GM19395 (cell line): ENCODE measurements around the gene RARA.

Experiments used
- ATAC-seq: cut with Tn5 transposase; IDR thresholded peaks from one replicate; pipeline ENCODE4 v1.9.1; 2021; ENCODE audit warnings: mild to moderate bottlenecking, moderate library complexity; ENCODE audit not compliant: unreplicated experiment

The RARA gene

DNA sequence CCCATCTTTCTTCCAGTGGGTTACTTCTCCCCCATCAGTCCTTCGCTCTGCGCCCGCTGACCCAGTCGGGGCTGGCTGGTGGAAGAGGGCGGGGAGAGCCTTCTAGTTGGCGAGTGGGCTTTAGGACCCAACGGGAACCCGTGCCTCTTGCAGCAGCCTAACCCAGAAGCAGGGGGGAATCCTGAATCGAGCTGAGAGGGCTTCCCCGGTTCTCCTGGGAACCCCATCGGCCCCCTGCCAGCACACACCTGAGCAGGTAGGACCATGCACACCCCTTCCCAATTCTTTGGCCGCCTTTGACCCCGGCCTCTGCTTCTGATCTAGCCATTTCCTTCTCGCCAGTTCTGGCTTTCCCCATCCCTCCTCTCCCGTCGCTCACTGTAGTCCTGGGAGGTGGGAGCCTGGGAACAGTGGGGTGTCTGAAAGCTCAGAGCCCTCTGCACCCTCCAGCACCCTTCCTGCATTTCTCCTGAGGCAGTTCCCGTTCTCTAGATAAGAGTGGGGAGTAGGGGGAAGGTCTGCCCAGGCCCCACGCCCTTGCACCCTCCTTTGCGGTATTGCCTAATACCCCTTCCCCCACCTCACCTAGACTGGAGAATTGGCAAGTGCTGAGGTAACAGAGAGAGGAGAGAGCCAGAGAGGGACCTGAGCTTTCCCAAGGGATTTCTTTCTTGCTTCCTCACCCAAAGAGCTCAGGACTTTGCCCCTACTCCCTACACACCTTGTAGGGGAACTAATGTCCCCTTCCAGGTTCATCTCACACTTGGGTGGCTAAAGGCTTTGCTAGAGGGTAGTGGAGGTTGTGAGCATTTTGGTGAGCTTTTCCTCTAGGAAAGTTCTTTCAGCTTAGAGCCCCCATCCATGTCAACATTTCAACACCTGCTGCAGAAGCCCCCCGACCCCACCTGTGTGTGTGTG is at the start of gene RARA:
Gene RARA (plus strand): TSS at position 150 of the 918 bp plus-strand sequence. CDS start 22,039 bp downstream, outside the sequence.
- no peak for ATAC-seq

DNA sequence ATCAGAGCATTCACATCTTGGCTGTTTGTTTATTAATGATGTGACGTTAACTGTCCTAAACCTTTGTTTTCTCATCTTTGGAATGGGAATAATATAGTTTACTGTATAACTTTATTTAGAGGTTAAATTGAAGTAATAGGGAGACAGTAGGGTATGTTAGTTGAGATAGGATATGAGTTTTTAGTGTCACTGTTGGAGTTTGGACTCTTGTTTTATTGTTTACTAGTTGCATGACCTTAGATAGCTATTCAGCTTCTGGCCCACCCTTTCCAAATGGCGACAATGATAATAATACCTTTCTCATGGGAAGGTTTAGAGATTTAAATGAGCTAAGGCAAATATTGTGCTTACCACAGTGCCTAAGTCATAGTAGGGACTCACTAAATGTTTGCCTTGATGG is 49.5 kb upstream of the RARA start:
- no peak for ATAC-seq

GRCh38 chr17:40260528-40260927 is 48.5 kb upstream of the RARA start:
- ATAC-seq: no peak

DNA sequence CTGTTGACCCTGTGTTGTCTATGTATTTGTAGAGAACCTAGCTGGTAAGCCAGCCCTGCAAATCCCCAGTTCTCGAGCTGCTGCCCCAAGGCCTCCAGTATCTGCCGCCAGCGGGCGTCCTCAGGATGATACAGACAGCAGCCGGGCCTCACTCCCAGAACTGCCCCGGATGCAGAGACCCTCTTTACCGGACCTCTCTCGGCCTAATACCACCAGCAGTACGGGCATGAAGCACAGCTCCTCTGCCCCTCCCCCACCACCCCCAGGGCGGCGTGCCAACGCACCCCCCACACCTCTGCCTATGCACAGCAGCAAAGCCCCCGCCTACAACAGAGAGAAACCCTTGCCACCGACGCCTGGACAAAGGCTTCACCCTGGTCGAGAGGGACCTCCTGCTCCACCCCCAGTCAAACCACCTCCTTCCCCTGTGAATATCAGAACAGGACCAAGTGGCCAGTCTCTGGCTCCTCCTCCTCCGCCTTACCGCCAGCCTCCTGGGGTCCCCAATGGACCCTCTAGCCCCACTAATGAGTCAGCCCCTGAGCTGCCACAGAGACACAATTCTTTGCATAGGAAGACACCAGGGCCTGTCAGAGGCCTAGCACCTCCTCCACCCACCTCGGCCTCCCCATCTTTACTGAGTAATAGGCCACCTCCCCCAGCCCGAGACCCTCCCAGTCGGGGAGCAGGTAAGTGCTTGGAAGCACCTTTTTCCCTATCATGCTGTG is 44.4 kb upstream of the RARA start:
- no peak for ATAC-seq

GRCh38 chr17:40265337-40265736 is 43.6 kb upstream of the RARA start:
- ATAC-seq: no peak

GRCh38 chr17:40266882-40267281 is 42.1 kb upstream of the RARA start:
- ATAC-seq: no peak

DNA sequence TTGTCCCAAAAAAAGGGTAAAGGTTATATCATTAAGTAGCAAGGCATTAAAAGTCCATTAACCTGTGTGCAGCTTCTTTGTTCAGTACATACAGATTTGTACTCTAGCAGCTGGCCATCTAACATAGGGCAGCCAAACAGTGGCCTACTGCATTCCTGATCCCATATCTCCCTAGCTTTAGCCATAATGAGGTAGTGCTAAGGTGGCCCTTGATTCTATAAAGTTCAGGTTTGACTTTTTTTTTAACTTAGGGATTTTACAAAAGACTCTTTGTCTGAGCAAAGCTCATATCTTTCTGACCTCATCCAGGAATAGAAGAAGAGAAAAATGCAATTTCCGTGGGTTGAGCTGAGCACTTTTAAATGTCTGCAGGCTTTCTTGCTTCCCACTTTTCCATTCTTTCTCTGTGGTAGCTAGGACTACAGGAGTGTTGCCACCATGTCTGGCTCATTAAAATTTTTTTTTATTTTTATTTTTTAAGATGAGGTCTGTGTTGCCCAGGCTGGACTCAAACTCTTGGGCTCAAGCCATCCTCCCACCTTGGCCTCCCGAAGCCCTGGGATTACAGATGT is 40.8 kb upstream of the RARA start:
- ATAC-seq: no peak

- no peak for ATAC-seq
These were observed 30.6 kb upstream of the RARA start for GRCh38 chr17:40278414-40278813.

DNA sequence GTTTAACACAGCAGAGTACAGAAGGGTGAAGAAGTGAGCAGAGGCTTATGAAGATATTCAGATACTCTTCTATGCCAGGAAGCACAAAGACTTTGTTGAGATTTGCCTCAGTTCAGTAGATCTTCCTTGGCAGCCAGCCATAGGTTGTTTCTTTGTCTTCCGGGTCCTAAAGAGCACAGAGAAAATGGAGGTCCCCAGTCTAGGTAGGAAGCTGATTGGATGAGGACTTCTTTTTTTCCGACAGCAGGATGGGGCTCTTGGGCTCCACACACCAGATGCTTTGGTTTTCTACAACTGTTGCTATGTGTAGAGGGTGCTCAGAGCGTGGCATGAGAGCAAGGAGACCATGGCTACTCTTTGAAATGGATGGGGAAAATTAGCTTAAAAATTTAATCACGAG is 29.6 kb upstream of the RARA start:
- no peak for ATAC-seq

DNA sequence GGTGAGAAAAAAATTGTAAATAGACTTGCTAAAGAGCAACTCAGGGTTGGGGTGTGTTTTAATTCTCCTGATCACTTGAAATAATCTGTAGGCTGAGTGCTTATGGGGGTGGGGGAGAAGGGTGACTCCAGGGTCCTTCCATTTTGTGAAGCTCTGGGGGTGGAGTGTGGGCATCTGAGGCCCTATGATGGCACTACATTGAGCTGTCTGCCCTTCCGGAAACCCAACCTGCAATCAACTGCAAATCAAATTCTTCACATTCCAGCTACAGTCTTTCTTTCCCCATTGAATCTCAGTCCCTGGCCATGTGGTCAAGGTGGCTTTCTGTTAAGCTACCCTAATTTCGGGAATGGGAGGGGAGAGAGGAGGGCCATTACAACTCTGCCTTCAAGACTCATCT is 27.3 kb upstream of the RARA start:
- no peak for ATAC-seq

GRCh38 chr17:40283662-40284061 is 25.3 kb upstream of the RARA start:
- no peak for ATAC-seq

GRCh38 chr17:40284085-40284713 is 24.8 kb upstream of the RARA start:
- ATAC-seq: no peak

GRCh38 chr17:40286473-40286872 is 22.5 kb upstream of the RARA start:
- no peak for ATAC-seq

DNA sequence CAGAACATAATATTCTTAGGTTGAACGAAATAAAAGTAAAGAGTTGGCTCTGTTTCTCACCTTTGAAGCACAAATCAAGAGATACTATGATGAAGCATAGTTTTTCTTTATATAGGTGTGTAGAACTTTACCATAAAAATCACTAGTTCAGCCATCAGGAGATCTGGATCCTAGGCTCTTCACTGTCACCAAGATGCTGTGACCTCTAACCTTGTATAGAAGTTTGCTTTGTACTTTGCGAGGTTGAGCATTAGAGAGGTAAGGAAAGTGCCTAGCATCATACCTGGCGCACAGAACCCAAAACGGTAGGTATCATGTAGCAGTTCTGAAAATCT is 21.9 kb upstream of the RARA start:
- ATAC-seq: no peak

DNA sequence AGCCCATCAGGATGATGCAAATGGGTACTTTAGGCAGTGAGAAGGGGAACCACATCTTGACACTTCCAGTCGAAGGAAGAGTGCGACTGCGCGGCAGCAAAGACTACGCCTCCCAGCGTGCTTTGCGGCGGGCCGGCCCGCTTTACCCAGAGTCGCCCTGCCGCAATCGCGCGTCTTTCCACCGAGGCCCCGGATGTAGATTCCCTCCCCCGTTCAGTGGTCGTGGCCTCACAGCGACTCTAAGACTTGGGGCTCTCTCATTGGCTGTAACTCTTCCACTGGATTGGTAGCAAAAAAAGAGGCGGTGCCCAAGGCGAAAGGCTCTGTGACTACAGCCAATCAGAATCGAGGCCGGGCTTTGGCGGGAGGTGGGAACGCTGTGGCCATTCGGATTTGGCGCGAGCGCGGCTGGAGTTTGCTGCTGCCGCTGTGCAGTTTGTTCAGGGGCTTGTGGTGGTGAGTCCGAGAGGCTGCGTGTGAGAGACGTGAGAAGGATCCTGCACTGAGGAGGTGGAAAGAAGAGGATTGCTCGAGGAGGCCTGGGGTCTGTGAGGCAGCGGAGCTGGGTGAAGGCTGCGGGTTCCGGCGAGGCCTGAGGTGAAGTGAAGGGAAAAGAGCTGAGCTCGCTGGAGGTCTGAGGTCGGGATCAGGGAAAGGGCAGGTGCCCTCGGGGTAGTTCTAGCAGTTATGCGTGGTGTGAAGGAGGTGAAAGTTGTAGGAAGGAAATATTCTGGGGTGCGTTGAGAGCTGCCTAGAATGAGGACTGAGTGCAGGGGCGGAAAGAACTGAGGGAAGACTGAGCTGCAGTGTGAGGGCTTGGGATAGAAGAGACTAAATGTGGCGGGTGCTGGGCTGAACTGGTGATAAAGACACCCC is 21.2 kb upstream of the RARA start, which contains the start of gene CDC6:
Gene CDC6 (plus strand): TSS at position 386 of the 876 bp plus-strand sequence. CDS start 1,542 bp downstream, outside the sequence.
- ATAC-seq: peak; percentile 94

DNA sequence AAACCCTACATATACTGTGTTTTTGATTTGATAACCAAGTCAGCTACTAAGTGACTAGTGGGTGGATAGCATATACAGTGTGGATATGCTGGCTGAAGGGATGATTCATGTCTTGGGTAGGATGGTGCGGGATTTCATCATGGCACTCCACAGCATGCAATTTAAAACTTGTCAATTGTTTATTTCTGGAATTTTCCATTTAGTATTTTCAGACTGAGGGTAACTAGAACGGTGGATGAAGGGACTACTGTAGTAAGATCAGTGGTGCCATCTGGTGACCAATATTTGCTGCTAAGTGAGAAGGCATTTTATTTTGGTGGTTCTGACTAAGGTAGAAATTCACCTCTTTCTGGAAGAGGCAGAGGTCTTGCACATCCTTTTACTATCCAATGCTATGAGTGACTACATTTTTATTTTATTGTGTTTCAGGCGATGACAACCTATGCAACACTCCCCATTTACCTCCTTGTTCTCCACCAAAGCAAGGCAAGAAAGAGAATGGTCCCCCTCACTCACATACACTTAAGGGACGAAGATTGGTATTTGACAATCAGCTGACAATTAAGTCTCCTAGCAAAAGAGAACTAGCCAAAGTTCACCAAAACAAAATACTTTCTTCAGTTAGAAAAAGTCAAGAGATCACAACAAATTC is 18.2 kb upstream of the RARA start:
- ATAC-seq: no peak

DNA sequence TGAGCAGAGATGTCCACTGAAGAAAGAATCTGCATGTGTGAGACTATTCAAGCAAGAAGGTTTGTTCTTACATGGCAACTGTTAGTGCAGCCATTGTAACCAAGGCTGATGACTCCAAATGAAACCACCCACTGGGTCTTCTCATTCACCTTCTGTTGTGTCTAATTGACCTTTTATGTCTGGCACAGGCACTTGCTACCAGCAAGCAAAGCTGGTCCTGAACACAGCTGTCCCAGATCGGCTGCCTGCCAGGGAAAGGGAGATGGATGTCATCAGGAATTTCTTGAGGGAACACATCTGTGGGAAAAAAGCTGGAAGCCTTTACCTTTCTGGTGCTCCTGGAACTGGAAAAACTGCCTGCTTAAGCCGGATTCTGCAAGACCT is 17.7 kb upstream of the RARA start:
- no peak for ATAC-seq

DNA sequence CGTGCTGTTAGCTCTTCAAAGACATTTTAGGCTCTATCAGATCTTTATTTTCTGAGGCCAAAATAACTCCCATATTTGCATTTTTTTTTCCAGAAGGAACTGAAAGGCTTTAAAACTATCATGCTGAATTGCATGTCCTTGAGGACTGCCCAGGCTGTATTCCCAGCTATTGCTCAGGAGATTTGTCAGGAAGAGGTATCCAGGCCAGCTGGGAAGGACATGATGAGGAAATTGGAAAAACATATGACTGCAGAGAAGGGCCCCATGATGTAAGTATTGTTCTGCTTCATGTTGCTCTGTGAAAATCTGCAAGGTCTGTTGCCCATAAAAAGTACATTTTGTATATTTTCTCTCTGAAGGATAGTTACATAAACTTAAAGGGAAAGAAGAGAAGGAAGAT is 15.6 kb upstream of the RARA start:
- no peak for ATAC-seq

GRCh38 chr17:40295488-40296436 is 13.2 kb upstream of the RARA start:
- no peak for ATAC-seq
